Astrocyte (in vitro differentiated cells and primary cell): ENCODE measurements around the gene TP53RK.

Source experiments
- EZH2 ChIP-seq: IDR thresholded peaks from 2 replicates; pipeline ENCODE4 v1.6.1; 2012; ENCODE audit warnings: mild to moderate bottlenecking, low read length, inconsistent platforms; ENCODE audit not compliant: insufficient read depth
- TF ChIP-seq, protein P1 (sequence below): IDR thresholded peaks from 2 replicates; pipeline ENCODE4 v1.5.1; 2011; ENCODE audit warnings: low read depth, mild to moderate bottlenecking, inconsistent platforms, low read length, moderate library complexity; ENCODE audit not compliant: insufficient read depth

DNA sequence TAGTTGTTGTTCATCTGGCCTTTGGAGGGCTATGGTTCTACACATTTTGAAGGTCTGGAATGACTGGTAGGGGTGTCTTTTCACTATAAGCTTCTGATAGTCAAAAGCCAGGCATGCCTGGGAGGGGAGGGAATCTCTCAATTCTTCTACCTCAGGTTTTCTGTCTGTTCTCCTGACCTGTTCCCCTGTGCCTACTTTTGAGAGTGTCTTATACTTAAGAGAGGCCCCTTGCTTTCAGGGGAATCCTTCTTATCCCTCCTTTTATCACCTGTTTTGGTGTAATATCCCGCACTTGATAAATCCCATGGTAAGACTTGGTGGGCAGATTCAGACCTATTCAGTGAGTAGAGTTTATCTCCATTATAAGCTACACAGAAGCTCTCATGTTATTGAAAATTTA, 27.6 kb downstream of the TP53RK start:
- TF ChIP-seq, protein P1, sequence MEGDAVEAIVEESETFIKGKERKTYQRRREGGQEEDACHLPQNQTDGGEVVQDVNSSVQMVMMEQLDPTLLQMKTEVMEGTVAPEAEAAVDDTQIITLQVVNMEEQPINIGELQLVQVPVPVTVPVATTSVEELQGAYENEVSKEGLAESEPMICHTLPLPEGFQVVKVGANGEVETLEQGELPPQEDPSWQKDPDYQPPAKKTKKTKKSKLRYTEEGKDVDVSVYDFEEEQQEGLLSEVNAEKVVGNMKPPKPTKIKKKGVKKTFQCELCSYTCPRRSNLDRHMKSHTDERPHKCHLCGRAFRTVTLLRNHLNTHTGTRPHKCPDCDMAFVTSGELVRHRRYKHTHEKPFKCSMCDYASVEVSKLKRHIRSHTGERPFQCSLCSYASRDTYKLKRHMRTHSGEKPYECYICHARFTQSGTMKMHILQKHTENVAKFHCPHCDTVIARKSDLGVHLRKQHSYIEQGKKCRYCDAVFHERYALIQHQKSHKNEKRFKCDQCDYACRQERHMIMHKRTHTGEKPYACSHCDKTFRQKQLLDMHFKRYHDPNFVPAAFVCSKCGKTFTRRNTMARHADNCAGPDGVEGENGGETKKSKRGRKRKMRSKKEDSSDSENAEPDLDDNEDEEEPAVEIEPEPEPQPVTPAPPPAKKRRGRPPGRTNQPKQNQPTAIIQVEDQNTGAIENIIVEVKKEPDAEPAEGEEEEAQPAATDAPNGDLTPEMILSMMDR = no peak
- no peak for TF ChIP-seq EZH2
